Naive B cell (primary cell): ENCODE results near the gene AMFR. TPM values are rescaled to one million over a fixed set of nuclear protein-coding genes. Genes with fewer than 3 reads are reported as not detected.

Experiments
- ATAC-seq, 2 donors: fragments of 150-1000 bp; cut with Tn5 transposase; 2 replicates each; pipeline ENCODE4 v1.10.0; 2021; ENCODE audit warnings: low read depth in 2 of 2, mild to moderate bottlenecking in 2 of 2, moderate library complexity in 2 of 2
- DNase-seq: peaks from one replicate; pipeline ENCODE4 v3.0.0; 2022
- H3K27ac Mint-ChIP-seq, 6 donors: one replicate each; pipeline ENCODE4 v1.8.0; 2020 to 2022; ENCODE audit warnings: mild to moderate bottlenecking in 6 of 6, mixed read lengths in 6 of 6, moderate library complexity in 5 of 6, inconsistent platforms in 2 of 6
- H3K27me3 Mint-ChIP-seq, 3 donors: one replicate each; pipeline ENCODE4 v1.8.0; 2021 to 2022; ENCODE audit warnings: mixed read lengths in 3 of 3, mild to moderate bottlenecking in 1 of 3
- H3K36me3 Mint-ChIP-seq, 2 donors: one replicate each; pipeline ENCODE4 v1.8.0; 2020 to 2022; ENCODE audit warnings: mixed read lengths in 2 of 2, inconsistent platforms in 1 of 2, mild to moderate bottlenecking in 1 of 2
- H3K4me1 Mint-ChIP-seq, 3 donors: one replicate each; pipeline ENCODE4 v1.8.0; 2020 to 2022; ENCODE audit warnings: mixed read lengths in 3 of 3, inconsistent platforms in 1 of 3, mild to moderate bottlenecking in 1 of 3, moderate library complexity in 1 of 3
- H3K4me3 Mint-ChIP-seq, 8 donors: one replicate each; pipeline ENCODE4 v1.8.0; 2020 to 2022; ENCODE audit warnings: mild to moderate bottlenecking in 8 of 8, mixed read lengths in 8 of 8, moderate library complexity in 8 of 8, inconsistent platforms in 2 of 8
- H3K9me3 Mint-ChIP-seq, 7 donors: one replicate each; pipeline ENCODE4 v1.8.0; 2020 to 2022; ENCODE audit warnings: mixed read lengths in 7 of 7, mild to moderate bottlenecking in 5 of 7, inconsistent platforms in 2 of 7, moderate library complexity in 1 of 7
- polyA plus RNA-seq, 6 donors: library from polyadenylated mRNA; unstranded; fragments of 300-500 nt; fragmentation: Illumina TruSeq; gene quantifications; one replicate each; pipeline ENCODE4 v1.2.3, GENCODE V29; 2021; ENCODE audit warnings: low read depth in 6 of 6

The AMFR gene
- polyA plus RNA-seq, 6 donors from 2014 or later = 54.4 to 290 (median 98.6) TPM

GRCh38 chr16:56319376-56319775 is 106.0 kb downstream of the AMFR start:
- DNase-seq (no peak), ATAC-seq (no peak)
- H3K27me3 Mint-ChIP-seq = peaks cover 0 to 20% (median 18%) of the 10 kb centered on the region in 3 donors
- H3K4me1 Mint-ChIP-seq = peaks cover 5 to 9% (median 8%) of the 10 kb centered on the region in 3 donors
- H3K36me3 Mint-ChIP-seq = no peaks in the 10 kb centered on the region
- H3K4me3 Mint-ChIP-seq = no peak overlapping the region
- H3K27ac Mint-ChIP-seq = peak overlapping the region in 1 of 6 donors; percentile 26
- no peaks in the 10 kb centered on the region for H3K9me3 Mint-ChIP-seq

DNA sequence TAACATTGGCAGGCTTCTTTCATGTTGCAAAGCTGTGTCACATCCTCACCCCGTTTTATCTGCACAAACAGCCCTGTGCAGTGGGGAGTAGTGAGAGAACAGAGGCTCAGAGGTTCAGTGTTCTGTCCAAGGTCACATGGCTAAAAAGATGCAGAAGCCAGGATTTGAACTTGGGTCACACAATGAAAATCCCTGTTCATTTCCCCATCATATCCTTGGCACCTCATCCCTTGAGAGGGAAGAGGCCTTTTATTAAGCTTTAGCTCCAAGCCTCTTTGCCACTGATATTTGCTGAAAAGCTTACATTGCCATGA is 106.6 kb downstream of the AMFR start:
- H3K9me3 Mint-ChIP-seq = no peaks in the 10 kb centered on the region
- no peaks in the 10 kb centered on the region for H3K36me3 Mint-ChIP-seq
- no peak overlapping the region for H3K4me3 Mint-ChIP-seq
- H3K4me1 Mint-ChIP-seq = peaks cover 5 to 9% (median 8%) of the 10 kb centered on the region in 3 donors
- no peak for DNase-seq
- no peak overlapping the region for H3K27ac Mint-ChIP-seq
- ATAC-seq = no peak
- H3K27me3 Mint-ChIP-seq = peaks cover 0 to 20% (median 18%) of the 10 kb centered on the region in 3 donors

DNA sequence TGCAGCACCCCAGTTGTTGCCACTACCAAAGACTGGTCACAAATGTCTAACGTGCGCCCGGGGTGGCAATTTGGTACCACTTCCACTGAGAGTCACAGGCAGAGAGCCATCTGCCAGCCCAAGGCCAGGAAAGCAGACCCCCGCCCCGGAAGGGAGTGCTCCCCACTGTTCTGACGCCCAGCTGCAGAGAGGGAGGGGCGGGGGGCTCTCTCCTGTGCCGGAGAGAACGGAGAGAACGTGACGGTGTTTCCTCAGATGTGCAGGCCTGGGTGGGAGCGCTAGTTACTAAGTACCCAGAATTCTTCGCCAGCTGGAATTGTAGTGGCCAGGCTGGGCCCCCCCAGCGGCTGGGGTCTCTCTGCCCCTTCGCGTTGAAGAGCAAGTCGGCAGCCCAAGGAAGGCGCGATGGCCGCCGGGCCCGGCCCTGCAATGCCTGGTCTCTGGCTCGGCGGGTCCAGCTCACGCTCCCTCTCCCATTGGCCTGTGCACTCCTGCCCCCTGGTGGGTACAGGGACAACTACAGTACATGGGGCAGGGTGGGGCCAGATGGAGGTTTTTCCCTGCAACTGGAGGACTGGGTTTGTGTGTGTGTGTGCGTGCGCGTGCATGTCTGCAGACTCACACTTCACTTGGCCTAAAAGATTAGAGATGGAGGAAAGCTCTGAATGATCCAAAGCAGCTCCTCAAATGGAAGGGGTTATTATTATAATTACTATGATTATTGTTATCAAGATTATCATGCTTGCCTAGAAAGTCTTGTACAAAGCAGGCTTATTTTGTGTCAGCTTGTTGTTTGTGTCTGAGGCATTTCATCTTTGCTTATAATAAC is 107.1 kb downstream of the AMFR start:
- H3K4me1 Mint-ChIP-seq = peaks cover 5 to 9% (median 8%) of the 10 kb centered on the region in 3 donors
- peak overlapping the region in 1 of 6 donors; percentile 3 for H3K27ac Mint-ChIP-seq
- no peaks in the 10 kb centered on the region for H3K36me3 Mint-ChIP-seq
- DNase-seq (peak; percentile 61), ATAC-seq (peak; percentile 86 to 93)
- peaks cover 0 to 20% (median 18%) of the 10 kb centered on the region in 3 donors for H3K27me3 Mint-ChIP-seq
- no peaks in the 10 kb centered on the region for H3K9me3 Mint-ChIP-seq
- H3K4me3 Mint-ChIP-seq = peak overlapping the region in 6 of 8 donors; percentile 3 to 65 (median 37)

DNA sequence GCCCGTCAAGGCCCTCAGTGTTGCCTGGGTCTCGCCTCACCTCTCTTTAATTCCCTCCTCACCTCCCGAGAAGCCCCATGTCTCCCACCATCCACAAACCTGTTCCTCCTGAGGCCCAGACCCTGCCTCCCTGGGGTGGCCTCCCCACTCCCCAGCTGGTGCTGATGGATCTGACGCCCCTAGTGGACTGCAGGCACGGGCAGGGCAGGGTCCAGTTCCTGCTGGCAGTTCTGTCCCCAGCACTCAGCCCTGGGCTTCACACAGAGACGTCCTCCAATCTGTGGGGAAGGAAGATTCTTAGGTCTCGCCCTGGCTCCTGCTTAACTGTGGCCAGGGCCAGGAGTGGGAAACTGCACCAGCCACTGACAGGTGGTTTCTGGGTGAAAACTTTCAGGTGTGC is 108.8 kb downstream of the AMFR start:
- peak overlapping the region in 2 of 6 donors; percentile 24 to 74 for H3K27ac Mint-ChIP-seq
- DNase-seq = no peak
- no peak for ATAC-seq
- H3K4me3 Mint-ChIP-seq = no peak overlapping the region
- H3K9me3 Mint-ChIP-seq = no peaks in the 10 kb centered on the region
- no peaks in the 10 kb centered on the region for H3K36me3 Mint-ChIP-seq
- peaks cover 0 to 20% (median 18%) of the 10 kb centered on the region in 3 donors for H3K27me3 Mint-ChIP-seq
- H3K4me1 Mint-ChIP-seq = peaks cover 5 to 9% (median 8%) of the 10 kb centered on the region in 3 donors

GRCh38 chr16:56315955-56316354 is 109.4 kb downstream of the AMFR start:
- ATAC-seq = no peak
- peaks cover 5 to 9% (median 8%) of the 10 kb centered on the region in 3 donors for H3K4me1 Mint-ChIP-seq
- H3K4me3 Mint-ChIP-seq = no peak overlapping the region
- no peaks in the 10 kb centered on the region for H3K36me3 Mint-ChIP-seq
- peaks cover 0 to 20% (median 18%) of the 10 kb centered on the region in 3 donors for H3K27me3 Mint-ChIP-seq
- peak overlapping the region in 1 of 6 donors; percentile 15 for H3K27ac Mint-ChIP-seq
- H3K9me3 Mint-ChIP-seq = no peaks in the 10 kb centered on the region
- DNase-seq = no peak

DNA sequence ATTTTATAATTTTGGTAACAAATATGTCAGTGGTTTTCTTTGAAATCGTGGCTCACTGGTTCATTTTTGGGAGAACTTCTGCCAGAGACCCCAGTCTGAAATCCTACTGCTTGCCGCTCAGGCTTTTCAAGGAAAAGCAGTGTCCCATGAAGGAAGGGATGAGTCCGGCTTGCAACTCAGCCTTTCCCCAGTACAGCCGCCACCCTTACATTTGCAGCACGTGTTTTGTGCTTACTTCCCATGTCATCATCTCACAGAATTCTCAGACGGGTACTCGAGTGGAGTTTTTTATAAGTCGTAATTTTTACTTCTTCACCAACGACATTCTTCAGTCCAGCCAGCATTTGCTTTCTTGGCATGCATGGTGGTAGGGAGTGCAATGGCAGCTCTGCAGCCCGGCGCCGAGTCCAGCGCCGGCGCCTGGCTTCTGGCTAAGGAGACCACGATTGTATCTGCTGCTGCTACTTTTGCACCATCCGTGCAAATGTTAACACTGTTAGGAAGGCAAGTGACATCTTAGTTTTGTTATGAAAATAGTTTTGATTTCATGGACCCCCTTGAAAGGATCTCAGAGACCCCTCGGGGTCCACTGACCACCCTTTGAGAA is 111.0 kb downstream of the AMFR start:
- no peak for DNase-seq
- H3K9me3 Mint-ChIP-seq = peaks cover 0 to 2% (median 0%) of the 10 kb centered on the region in 7 donors
- peaks cover 5 to 8% (median 5%) of the 10 kb centered on the region in 3 donors for H3K4me1 Mint-ChIP-seq
- no peak overlapping the region for H3K27ac Mint-ChIP-seq
- no peak overlapping the region for H3K4me3 Mint-ChIP-seq
- ATAC-seq = no peak
- no peaks in the 10 kb centered on the region for H3K36me3 Mint-ChIP-seq
- H3K27me3 Mint-ChIP-seq = peaks cover 0 to 18% (median 13%) of the 10 kb centered on the region in 3 donors

DNA sequence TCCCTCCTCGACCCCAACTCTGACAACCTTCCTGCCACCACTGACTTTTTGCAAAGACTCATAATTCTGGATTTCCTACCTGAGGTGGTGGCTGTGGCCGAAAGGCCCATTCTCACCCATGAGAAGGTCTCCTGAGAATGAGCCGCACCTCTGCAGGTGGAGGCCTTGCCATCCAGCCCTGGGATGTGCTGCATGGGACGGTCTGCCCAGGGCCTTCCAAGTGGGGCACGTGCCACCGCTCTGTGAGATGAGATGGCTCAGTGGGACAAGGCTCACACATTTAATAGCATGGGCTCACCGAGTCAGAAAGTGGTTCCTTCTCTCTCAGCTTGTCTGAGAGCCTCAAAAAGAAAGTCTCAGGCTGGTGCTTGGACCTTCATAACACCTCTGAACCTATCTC is 112.8 kb downstream of the AMFR start:
- Mint-ChIP-seq H3K27ac (no peak overlapping the region), H3K4me1 (peaks cover 0 to 4% (median 0%) of the 10 kb centered on the region in 3 donors), H3K27me3 (peaks cover 0 to 26% (median 15%) of the 10 kb centered on the region in 3 donors), H3K9me3 (peaks cover 0 to 4% (median 0%) of the 10 kb centered on the region in 7 donors), H3K36me3 (no peaks in the 10 kb centered on the region), H3K4me3 (no peak overlapping the region)
- DNase-seq (no peak), ATAC-seq (no peak)

GRCh38 chr16:56312028-56312300 is 113.4 kb downstream of the AMFR start:
- Mint-ChIP-seq H3K4me3 (no peak overlapping the region), H3K4me1 (no peaks in the 10 kb centered on the region), H3K27ac (no peak overlapping the region), H3K27me3 (peaks cover 0 to 25% (median 15%) of the 10 kb centered on the region in 3 donors), H3K36me3 (no peaks in the 10 kb centered on the region), H3K9me3 (peaks cover 0 to 4% (median 0%) of the 10 kb centered on the region in 7 donors)
- ATAC-seq (no peak), DNase-seq (no peak)

Other genes starting within 250 kb of the AMFR start
- gene GNAO1, start 234.1 kb downstream of the AMFR start, polyA plus RNA-seq = under 1 TPM in 2 of 6 donors, not detected in 4; 0.07 to 0.55 TPM
- gene NUDT21, start 25.8 kb upstream of the AMFR start, polyA plus RNA-seq = 10 to 100 TPM; 61.6 to 83.9 (median 71.4) TPM
- 10 to 100 TPM; 48.7 to 84.1 (median 69.7) TPM for gene OGFOD1, start 26.0 kb upstream of the AMFR start, polyA plus RNA-seq
- 10 to 100 TPM in 5 of 6 donors, 1 to 10 TPM in 1; 9.8 to 28.8 (median 17.7) TPM for gene BBS2, start 94.5 kb upstream of the AMFR start, polyA plus RNA-seq
- not detected for gene MT4, start 139.5 kb upstream of the AMFR start, polyA plus RNA-seq
- not detected for gene MT3, start 164.0 kb upstream of the AMFR start, polyA plus RNA-seq
- 10 to 100 TPM in 5 of 6 donors, 1 to 10 TPM in 1; 8.6 to 18.6 (median 11.2) TPM for gene MT2A, start 183.0 kb upstream of the AMFR start, polyA plus RNA-seq
- gene MT1E, start 200.2 kb upstream of the AMFR start, polyA plus RNA-seq = not detected
- gene MT1M, start 207.1 kb upstream of the AMFR start, polyA plus RNA-seq = not detected
- not detected for gene MT1A, start 213.1 kb upstream of the AMFR start, polyA plus RNA-seq
- gene MT1B, start 226.3 kb upstream of the AMFR start, polyA plus RNA-seq = not detected
- 10 to 100 TPM in 1 of 6 donors, 1 to 10 TPM in 5; 4.0 to 10.3 (median 4.6) TPM for gene MT1F, start 232.4 kb upstream of the AMFR start, polyA plus RNA-seq
- not detected for gene MT1G, start 242.5 kb upstream of the AMFR start, polyA plus RNA-seq
- gene MT1H, start 244.3 kb upstream of the AMFR start, polyA plus RNA-seq = not detected